ENCODE measurements around the gene TK2. TPM values are rescaled to one million over a fixed set of nuclear protein-coding genes. Genes with fewer than 3 reads are reported as not detected.
"Not testable (repeated sequence)": the region's sequence is repeated elsewhere in the genome, so short reads cannot be mapped to it uniquely, and the experiment has no call there.

Gene TK2
- polyA plus RNA-seq, 3 donors = 29.8 to 38.9 (median 32.4) TPM

- no peak for TF ChIP-seq CTCF (IDR thresholded peaks at IDR 0.05)
- Histone ChIP-seq H3K9ac (ENCODE audit: insufficient read depth, low read length, poor library complexity, severe bottlenecking) (no peak overlapping the region), H2AFZ (ENCODE audit: insufficient read depth, low read depth, low read length, poor library complexity, severe bottlenecking) (no peak overlapping the region), H3K27me3 (ENCODE audit: control insufficient read depth in 2 of 2, insufficient read depth in 2 of 2, low read length in 2 of 2) (no peaks in the 10 kb centered on the region), H3K27ac (ENCODE audit: low read depth in 1 of 2, low read length in 2 of 2) (no peak overlapping the region), H3K4me2 (replicated peaks; ENCODE audit: extremely low read depth, low read length, poor library complexity, severe bottlenecking) (no peak overlapping the region), H3K36me3 (replicated peaks in 1 of 2; ENCODE audit: control insufficient read depth in 1 of 2, insufficient read depth in 2 of 2, low read length in 2 of 2) (no peaks in the 10 kb centered on the region), H3K4me1 (ENCODE audit: control insufficient read depth in 1 of 2, insufficient read depth in 2 of 2, low read length in 2 of 2) (no peaks in the 10 kb centered on the region), H3K9me3 (replicated peaks in 1 of 2; ENCODE audit: control insufficient read depth in 1 of 2, insufficient read depth in 1 of 2, low read length in 2 of 2) (no peaks in the 10 kb centered on the region), H4K20me1 (ENCODE audit: insufficient read depth, low read length) (no peaks in the 10 kb centered on the region), H3K4me3 (replicated peaks in 1 of 3; ENCODE audit: low read depth in 2 of 3, low read length in 3 of 3) (no peak overlapping the region), H3K79me2 (ENCODE audit: insufficient read depth, low read length) (no peaks in the 10 kb centered on the region)
- H3K27ac Mint-ChIP-seq = no peak overlapping the region
- peaks cover 8 to 14% (median 11%) of the 10 kb centered on the region in 3 donors for H3K27me3 Mint-ChIP-seq (ENCODE audit: low read depth in 3 of 3)
- no peak for DNase-seq
- H3K4me3 Mint-ChIP-seq = no peak overlapping the region
- H3K36me3 Mint-ChIP-seq = no peaks in the 10 kb centered on the region
- 91% methylated on average over 9 of the region's 11 CpGs for WGBS (ENCODE audit: insufficient coverage)
- H3K9me3 Mint-ChIP-seq = peaks cover 0 to 7% (median 5%) of the 10 kb centered on the region in 7 donors
- intact Hi-C loops (cut with micrococcal nuclease) = no loop called here
- peaks cover 2% of the 10 kb centered on the region for H3K4me1 Mint-ChIP-seq
Observed at GRCh38 chr16:66468321-66468965, 81.5 kb downstream of the TK2 start.

- 100% methylated on average over 4 of the region's 5 CpGs for WGBS (ENCODE audit: insufficient coverage)
- no peaks in the 10 kb centered on the region for H3K9me3 ChIP-seq (replicated peaks in 1 of 2; ENCODE audit: control insufficient read depth in 1 of 2, insufficient read depth in 1 of 2, low read length in 2 of 2)
- no peaks in the 10 kb centered on the region for H3K79me2 ChIP-seq (ENCODE audit: insufficient read depth, low read length)
- Mint-ChIP-seq H3K4me1 (peaks cover 2% of the 10 kb centered on the region), H3K4me3 (no peak overlapping the region), H3K27ac (peak overlapping the region in 1 of 7 donors; percentile 54), H3K9me3 (peaks cover 0 to 7% (median 5%) of the 10 kb centered on the region in 7 donors), H3K36me3 (no peaks in the 10 kb centered on the region), H3K27me3 (ENCODE audit: low read depth in 3 of 3) (peaks cover 11 to 20% (median 12%) of the 10 kb centered on the region in 3 donors)
- no peak overlapping the region for H3K4me2 ChIP-seq (replicated peaks; ENCODE audit: extremely low read depth, low read length, poor library complexity, severe bottlenecking)
- no peak overlapping the region for H3K27ac ChIP-seq (ENCODE audit: low read depth in 1 of 2, low read length in 2 of 2)
- no peaks in the 10 kb centered on the region for H4K20me1 ChIP-seq (ENCODE audit: insufficient read depth, low read length)
- H3K4me1 ChIP-seq (ENCODE audit: control insufficient read depth in 1 of 2, insufficient read depth in 2 of 2, low read length in 2 of 2) = no peaks in the 10 kb centered on the region
- H3K36me3 ChIP-seq (replicated peaks in 1 of 2; ENCODE audit: control insufficient read depth in 1 of 2, insufficient read depth in 2 of 2, low read length in 2 of 2) = no peaks in the 10 kb centered on the region
- H2AFZ ChIP-seq (ENCODE audit: insufficient read depth, low read depth, low read length, poor library complexity, severe bottlenecking) = no peak overlapping the region
- no peak overlapping the region for H3K9ac ChIP-seq (ENCODE audit: insufficient read depth, low read length, poor library complexity, severe bottlenecking)
- H3K27me3 ChIP-seq (ENCODE audit: control insufficient read depth in 2 of 2, insufficient read depth in 2 of 2, low read length in 2 of 2) = no peaks in the 10 kb centered on the region
- no peak for DNase-seq
- no peak for TF ChIP-seq CTCF (IDR thresholded peaks at IDR 0.05)
- intact Hi-C loops (cut with micrococcal nuclease) = no loop called here
- no peak overlapping the region for H3K4me3 ChIP-seq (replicated peaks in 1 of 3; ENCODE audit: low read depth in 2 of 3, low read length in 3 of 3)
Observed at GRCh38 chr16:66467611-66468010, 82.3 kb downstream of the TK2 start.

GRCh38 chr16:66466636-66467035 is 83.3 kb downstream of the TK2 start:
- H4K20me1 ChIP-seq (ENCODE audit: insufficient read depth, low read length); H3K36me3 Mint-ChIP-seq; H3K9me3 ChIP-seq (replicated peaks in 1 of 2; ENCODE audit: control insufficient read depth in 1 of 2, insufficient read depth in 1 of 2, low read length in 2 of 2); H3K4me1 ChIP-seq (ENCODE audit: control insufficient read depth in 1 of 2, insufficient read depth in 2 of 2, low read length in 2 of 2); H3K4me1 Mint-ChIP-seq; DNase-seq; H3K9me3 Mint-ChIP-seq; intact Hi-C loops (cut with micrococcal nuclease); H3K79me2 ChIP-seq (ENCODE audit: insufficient read depth, low read length); H3K36me3 ChIP-seq (replicated peaks in 1 of 2; ENCODE audit: control insufficient read depth in 1 of 2, insufficient read depth in 2 of 2, low read length in 2 of 2); H3K4me2 ChIP-seq (replicated peaks; ENCODE audit: extremely low read depth, low read length, poor library complexity, severe bottlenecking); H3K27ac Mint-ChIP-seq; H2AFZ ChIP-seq (ENCODE audit: insufficient read depth, low read depth, low read length, poor library complexity, severe bottlenecking); H3K4me3 ChIP-seq (replicated peaks in 1 of 3; ENCODE audit: low read depth in 2 of 3, low read length in 3 of 3); H3K4me3 Mint-ChIP-seq; H3K9ac ChIP-seq (ENCODE audit: insufficient read depth, low read length, poor library complexity, severe bottlenecking); H3K27ac ChIP-seq (ENCODE audit: low read depth in 1 of 2, low read length in 2 of 2); H3K27me3 ChIP-seq (ENCODE audit: control insufficient read depth in 2 of 2, insufficient read depth in 2 of 2, low read length in 2 of 2): not testable (repeated sequence)
- peaks cover 12 to 26% (median 13%) of the 10 kb centered on the region in 3 donors for H3K27me3 Mint-ChIP-seq (ENCODE audit: low read depth in 3 of 3)
- WGBS (ENCODE audit: insufficient coverage) = 83% methylated on average over 1 of the region's 6 CpGs

All from CD14-positive monocyte (primary cell).